Breast epithelium (tissue), 3 donors: ENCODE data around the gene PLEK2.

ENCODE experiments used
- POLR2AphosphoS5 ChIP-seq, 3 donors: sonication (generic); formaldehyde crosslinking; IDR thresholded peaks; one replicate each; pipeline ENCODE4 v1.6.1; 2017; ENCODE audit warnings: antibody characterized with exemption in 3 of 3
- TF ChIP-seq, protein P1 (sequence below), 3 donors: fragments of 450-650 bp; IDR thresholded peaks; one replicate each; pipeline ENCODE4 v1.5.1; 2016 to 2017; ENCODE audit warnings: antibody characterized with exemption in 3 of 3, mild to moderate bottlenecking in 3 of 3, moderate library complexity in 3 of 3

GRCh38 chr14:67416085-67416484 is 4.1 kb upstream of the PLEK2 start:
- TF ChIP-seq, protein P1, sequence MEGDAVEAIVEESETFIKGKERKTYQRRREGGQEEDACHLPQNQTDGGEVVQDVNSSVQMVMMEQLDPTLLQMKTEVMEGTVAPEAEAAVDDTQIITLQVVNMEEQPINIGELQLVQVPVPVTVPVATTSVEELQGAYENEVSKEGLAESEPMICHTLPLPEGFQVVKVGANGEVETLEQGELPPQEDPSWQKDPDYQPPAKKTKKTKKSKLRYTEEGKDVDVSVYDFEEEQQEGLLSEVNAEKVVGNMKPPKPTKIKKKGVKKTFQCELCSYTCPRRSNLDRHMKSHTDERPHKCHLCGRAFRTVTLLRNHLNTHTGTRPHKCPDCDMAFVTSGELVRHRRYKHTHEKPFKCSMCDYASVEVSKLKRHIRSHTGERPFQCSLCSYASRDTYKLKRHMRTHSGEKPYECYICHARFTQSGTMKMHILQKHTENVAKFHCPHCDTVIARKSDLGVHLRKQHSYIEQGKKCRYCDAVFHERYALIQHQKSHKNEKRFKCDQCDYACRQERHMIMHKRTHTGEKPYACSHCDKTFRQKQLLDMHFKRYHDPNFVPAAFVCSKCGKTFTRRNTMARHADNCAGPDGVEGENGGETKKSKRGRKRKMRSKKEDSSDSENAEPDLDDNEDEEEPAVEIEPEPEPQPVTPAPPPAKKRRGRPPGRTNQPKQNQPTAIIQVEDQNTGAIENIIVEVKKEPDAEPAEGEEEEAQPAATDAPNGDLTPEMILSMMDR (IDR thresholded peaks at IDR 0.05), result no peak
- no peak for TF ChIP-seq POLR2AphosphoS5 (IDR thresholded peaks at IDR 0.05)
